Ascending aorta (tissue), 2 donors: ENCODE results near the gene ZSWIM5. TPM values are rescaled to one million over a fixed set of nuclear protein-coding genes. Genes with fewer than 3 reads are reported as not detected.
"Not testable (repeated sequence)": the region's sequence is repeated elsewhere in the genome, so short reads cannot be mapped to it uniquely, and the experiment has no call there.

Experiments
- DNase-seq, 2 donors: peaks; one replicate each; pipeline ENCODE4 v3.0.0-alpha.2; 2019; ENCODE audit warnings: low spot score in 2 of 2
- H3K27ac ChIP-seq, 2 donors: fragments of 200-600 bp; sonication (generic); one replicate each; pipeline ENCODE4 v1.5.1; 2016 to 2017; ENCODE audit warnings: mild to moderate bottlenecking in 1 of 2
- H3K27me3 ChIP-seq: fragments of 200-600 bp; sonication (generic); one replicate; pipeline ENCODE4 v1.5.1; 2017
- H3K36me3 ChIP-seq, 2 donors: fragments of 200-600 bp; sonication (generic); one replicate each; pipeline ENCODE4 v1.5.1; 2016
- H3K4me1 ChIP-seq, 2 donors: fragments of 200-600 bp; sonication (generic); one replicate each; pipeline ENCODE4 v1.5.1; 2016 to 2017; ENCODE audit warnings: mild to moderate bottlenecking in 1 of 2
- H3K4me3 ChIP-seq, 2 donors: fragments of 200-600 bp; sonication (generic); one replicate each; pipeline ENCODE4 v1.5.1; 2016 to 2017; ENCODE audit warnings: mild to moderate bottlenecking in 1 of 2
- H3K9me3 ChIP-seq, 2 donors: fragments of 200-600 bp; sonication (generic); one replicate each; pipeline ENCODE4 v1.5.1; 2016
- intact Hi-C: fragments of 100-400 bp; cut with DNase I; formaldehyde crosslinking; loops from one replicate; pipeline ENCODE4 v1.15.1; 2023
- total RNA-seq: library from RNA; depleted of rRNA; stranded (reverse); fragments of >200 nt; gene quantifications from one replicate; pipeline ENCODE4 v1.1.0, GENCODE V29; 2016
- TF ChIP-seq, protein P1 (sequence below), 3 experiments: fragments of 200-600 bp in 2 of 3; fragments of 450-650 bp in 1 of 3; sonication (generic) in 2 of 3; IDR thresholded peaks; one replicate each; pipeline ENCODE4 v1.5.1; 2016 to 2019; ENCODE audit warnings: antibody characterized with exemption in 3 of 3, mild to moderate bottlenecking in 1 of 3, moderate library complexity in 1 of 3

Gene ZSWIM5
- total RNA-seq, 1 donor from 2014 or later, result 1.2 TPM

DNA sequence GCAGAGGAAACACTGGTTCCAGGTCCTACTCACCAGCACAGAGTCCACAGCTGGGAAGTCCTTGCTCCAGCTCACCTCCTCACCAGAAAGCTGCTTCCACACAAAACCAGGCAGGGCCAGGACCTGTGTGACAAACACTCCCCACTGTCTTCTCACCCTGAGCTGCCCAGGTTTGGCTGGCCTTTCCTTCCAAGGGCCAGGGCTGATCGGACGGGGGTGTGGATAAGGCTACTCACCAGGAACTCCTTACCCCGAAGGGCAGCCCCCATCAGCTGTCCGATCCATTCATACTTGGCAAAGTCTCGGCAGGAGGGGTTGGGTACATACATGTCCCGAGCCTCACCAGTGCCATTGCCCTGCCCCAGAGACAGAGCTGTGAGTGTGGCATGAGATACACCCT, 200.6 kb downstream of the ZSWIM5 start:
- Histone ChIP-seq H3K4me1 (peaks cover 11 to 13% of the 10 kb centered on the region in 2 donors), H3K27ac (no peak overlapping the region), H3K4me3 (no peak overlapping the region), H3K27me3 (no peaks in the 10 kb centered on the region), H3K36me3 (peaks cover 76 to 79% of the 10 kb centered on the region in 2 donors), H3K9me3 (no peaks in the 10 kb centered on the region)
- intact Hi-C loops, result no loop called here
- TF ChIP-seq, protein P1, sequence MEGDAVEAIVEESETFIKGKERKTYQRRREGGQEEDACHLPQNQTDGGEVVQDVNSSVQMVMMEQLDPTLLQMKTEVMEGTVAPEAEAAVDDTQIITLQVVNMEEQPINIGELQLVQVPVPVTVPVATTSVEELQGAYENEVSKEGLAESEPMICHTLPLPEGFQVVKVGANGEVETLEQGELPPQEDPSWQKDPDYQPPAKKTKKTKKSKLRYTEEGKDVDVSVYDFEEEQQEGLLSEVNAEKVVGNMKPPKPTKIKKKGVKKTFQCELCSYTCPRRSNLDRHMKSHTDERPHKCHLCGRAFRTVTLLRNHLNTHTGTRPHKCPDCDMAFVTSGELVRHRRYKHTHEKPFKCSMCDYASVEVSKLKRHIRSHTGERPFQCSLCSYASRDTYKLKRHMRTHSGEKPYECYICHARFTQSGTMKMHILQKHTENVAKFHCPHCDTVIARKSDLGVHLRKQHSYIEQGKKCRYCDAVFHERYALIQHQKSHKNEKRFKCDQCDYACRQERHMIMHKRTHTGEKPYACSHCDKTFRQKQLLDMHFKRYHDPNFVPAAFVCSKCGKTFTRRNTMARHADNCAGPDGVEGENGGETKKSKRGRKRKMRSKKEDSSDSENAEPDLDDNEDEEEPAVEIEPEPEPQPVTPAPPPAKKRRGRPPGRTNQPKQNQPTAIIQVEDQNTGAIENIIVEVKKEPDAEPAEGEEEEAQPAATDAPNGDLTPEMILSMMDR (IDR thresholded peaks at IDR 0.05), result no peak
- DNase-seq, result no peak

DNA sequence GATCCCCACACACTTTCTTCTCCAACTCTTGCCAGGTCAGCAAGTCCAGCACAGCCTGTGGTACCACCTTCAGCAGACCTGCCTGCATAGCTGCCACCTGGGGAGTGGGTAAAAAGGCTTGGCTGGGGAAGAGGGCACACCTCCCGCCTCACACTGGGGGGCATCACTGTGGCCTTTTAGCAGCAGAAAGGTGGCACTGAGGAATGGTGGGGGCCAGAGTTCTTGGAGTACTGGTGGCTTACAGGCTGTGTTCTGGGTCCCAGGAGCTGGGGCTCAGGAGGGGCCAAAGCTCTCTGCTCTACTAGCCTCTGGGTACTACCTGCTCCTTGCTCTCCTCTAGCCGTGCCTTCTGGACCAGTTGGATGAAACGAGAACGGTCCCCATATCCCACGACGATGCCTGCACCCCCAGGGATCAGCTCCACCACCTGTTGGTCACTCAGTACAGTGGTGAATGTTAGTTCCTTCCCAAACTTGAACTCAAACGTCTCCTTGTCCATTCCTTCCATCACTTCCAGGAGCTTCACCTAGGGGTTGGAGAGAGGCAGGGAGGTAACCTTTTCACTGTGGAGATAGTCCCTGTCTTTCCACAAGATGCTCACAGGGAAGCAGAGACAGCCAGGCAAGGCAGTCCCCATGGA, 202.0 kb downstream of the ZSWIM5 start:
- intact Hi-C loops, result no loop called here

DNA sequence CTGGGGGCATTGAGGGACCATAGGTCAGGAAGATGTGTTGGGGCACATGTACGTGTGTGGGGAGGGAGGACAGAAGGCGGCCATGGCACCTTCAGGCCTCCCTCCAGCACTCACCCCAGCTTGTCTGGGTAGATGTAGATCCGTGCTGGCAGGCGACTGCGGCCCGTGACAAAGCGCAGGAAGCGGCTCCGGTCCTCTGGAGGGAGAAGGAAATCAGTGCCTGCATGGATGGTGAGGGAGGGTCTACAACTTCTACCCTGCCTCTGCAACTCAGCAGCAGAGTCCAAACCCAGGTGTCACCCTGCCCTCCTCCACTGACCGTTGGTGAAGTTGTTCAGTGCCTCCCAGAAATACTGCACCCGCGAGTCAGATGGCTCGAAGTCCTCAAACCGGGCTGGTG, 202.7 kb downstream of the ZSWIM5 start:
- TF ChIP-seq, protein P1 (IDR thresholded peaks at IDR 0.05), result no peak
- DNase-seq, result no peak
- intact Hi-C loops, result no loop called here
- Histone ChIP-seq H3K36me3 (peaks cover 66 to 70% of the 10 kb centered on the region in 2 donors), H3K27ac (no peak overlapping the region), H3K27me3 (no peaks in the 10 kb centered on the region), H3K4me1 (no peaks in the 10 kb centered on the region), H3K4me3 (no peak overlapping the region), H3K9me3 (no peaks in the 10 kb centered on the region)

More for the DNA sequence above, 202.0 kb downstream of the ZSWIM5 start:
- H3K9me3 ChIP-seq, result no peaks in the 10 kb centered on the region
- no peak overlapping the region for H3K27ac ChIP-seq
- H3K36me3 ChIP-seq, result peaks cover 73 to 77% of the 10 kb centered on the region in 2 donors
- TF ChIP-seq, protein P1 (IDR thresholded peaks at IDR 0.05), result no peak
- peaks cover 3 to 4% of the 10 kb centered on the region in 2 donors for H3K4me1 ChIP-seq
- no peak overlapping the region for H3K4me3 ChIP-seq
- no peaks in the 10 kb centered on the region for H3K27me3 ChIP-seq
- DNase-seq, result no peak

DNA sequence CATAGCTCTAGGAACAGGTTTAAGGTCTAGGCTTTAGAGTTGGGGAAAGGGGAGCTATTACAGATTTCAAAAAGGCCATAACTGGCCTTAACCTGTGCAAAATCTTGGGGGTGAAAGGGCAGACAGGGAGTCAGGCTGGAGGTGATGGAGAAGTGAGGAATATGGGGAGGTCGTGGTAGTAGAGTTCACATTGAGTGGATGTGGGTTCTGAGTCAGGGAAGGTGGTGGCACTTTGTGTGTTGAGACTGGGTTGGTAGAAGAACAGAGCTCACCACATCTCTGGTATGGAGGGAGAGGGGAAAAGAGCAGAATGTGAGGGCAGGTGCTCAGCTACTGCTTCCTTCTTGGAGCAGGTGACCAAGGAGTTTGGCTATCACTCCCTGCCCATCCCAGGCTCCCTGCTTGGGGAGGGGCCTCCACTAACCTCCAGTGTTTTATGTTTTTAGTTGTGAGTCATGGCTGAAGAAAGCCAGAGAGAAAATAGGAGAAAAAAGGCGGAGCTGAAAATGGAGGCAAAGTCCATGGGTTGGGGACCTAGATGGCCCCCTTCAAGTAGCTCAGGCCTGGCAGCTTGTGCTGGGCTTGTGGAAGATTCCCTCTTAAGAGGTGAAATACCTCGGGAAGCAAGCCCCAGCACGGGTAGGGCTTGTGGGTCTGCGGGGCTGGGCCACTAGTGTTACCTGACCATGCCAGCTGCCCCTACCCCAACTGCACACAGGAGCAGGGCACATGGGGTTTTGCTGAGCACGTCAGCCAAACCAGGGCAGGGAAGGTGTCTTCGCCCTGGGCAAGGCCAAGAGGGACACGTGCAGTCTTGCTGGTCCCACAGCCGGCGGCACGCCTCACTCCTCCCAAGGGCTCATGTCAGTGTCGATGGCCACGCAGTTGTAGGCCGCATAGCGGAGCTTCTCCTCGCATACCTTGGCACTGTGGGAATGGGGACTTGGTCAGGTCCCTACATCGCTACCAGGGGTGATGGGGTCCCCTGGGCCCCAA, 203.5 kb downstream of the ZSWIM5 start:
- TF ChIP-seq, protein P1 (IDR thresholded peaks at IDR 0.05), result no peak
- Histone ChIP-seq H3K9me3 (no peaks in the 10 kb centered on the region), H3K4me3 (no peak overlapping the region), H3K27me3 (no peaks in the 10 kb centered on the region), H3K36me3 (peaks cover 58 to 62% of the 10 kb centered on the region in 2 donors), H3K27ac (no peak overlapping the region), H3K4me1 (no peaks in the 10 kb centered on the region)
- intact Hi-C loops, result no loop called here
- DNase-seq, result no peak

DNA sequence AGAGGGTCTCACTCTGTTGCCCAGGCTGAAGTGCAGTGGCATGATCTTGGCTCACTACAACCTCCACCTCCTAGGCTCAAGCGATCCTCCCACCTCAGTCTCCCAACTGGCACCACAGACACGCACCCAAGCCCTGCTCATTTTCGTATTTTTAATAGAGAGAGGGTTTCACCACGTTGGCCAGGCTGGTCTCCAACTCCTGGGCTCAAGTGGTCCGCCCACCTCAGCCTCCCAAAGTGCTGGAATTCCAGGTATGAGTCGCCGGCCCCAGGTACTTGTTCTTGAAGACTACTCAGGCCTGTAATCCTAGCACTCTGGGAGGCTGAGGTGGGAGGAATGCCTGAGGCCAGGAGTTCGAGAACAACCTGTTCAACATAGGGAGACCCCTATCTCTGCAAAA, 204.8 kb downstream of the ZSWIM5 start:
- peak overlapping the region in 1 of 2 donors; percentile 10 for H3K27ac ChIP-seq

DNA sequence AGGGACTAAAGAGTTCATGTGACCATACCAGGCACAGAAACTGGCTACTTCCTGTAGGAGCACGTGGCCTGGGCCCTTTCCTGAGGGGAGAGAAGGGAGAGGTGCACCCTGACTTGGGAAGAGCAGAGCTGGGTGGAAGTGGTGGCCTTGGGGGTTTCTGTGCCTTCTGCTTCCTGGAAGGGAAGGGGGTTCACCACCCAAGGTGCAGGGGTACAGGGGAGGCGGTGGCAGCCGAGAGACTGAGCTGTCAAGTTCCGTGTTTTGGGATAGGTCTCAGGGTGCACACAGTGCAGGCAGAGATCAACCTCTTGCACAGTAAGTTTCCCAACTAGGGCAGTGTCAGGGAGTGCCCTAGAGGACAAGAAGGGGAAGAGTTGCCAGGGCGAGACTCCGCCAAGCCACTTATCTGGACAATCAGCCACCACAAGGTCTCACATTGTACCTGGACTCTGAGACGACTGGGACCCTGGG, 205.4 kb downstream of the ZSWIM5 start:
- intact Hi-C loops, result no loop called here
- TF ChIP-seq, protein P1 (IDR thresholded peaks at IDR 0.05), result no peak
- H3K36me3 ChIP-seq, result peaks cover 39 to 43% of the 10 kb centered on the region in 2 donors
- no peak for DNase-seq
- no peak overlapping the region for H3K4me3 ChIP-seq
- H3K27ac ChIP-seq, result peak overlapping the region; percentile 10 to 34
- no peaks in the 10 kb centered on the region for H3K9me3 ChIP-seq
- H3K27me3 ChIP-seq, result no peaks in the 10 kb centered on the region
- no peaks in the 10 kb centered on the region for H3K4me1 ChIP-seq

More for the DNA sequence above, 204.8 kb downstream of the ZSWIM5 start:
- H3K9me3 ChIP-seq, intact Hi-C loops, DNase-seq, H3K4me3 ChIP-seq, H3K27me3 ChIP-seq, H3K4me1 ChIP-seq: not testable (repeated sequence)
- H3K36me3 ChIP-seq, result peaks cover 45 to 48% of the 10 kb centered on the region in 2 donors
